HepG2 (cell line): ENCODE measurements around the gene SRP68. TPM values are rescaled to one million over a fixed set of nuclear protein-coding genes. Genes with fewer than 3 reads are reported as not detected.

Source experiments
- DBP ChIP-seq: sonication (generic); formaldehyde crosslinking; IDR thresholded peaks from 2 replicates; pipeline ENCODE4 v1.4.0; 2020; ENCODE audit warnings: missing genetic modification reagents; ENCODE audit errors: not compliant biosample characterization
- ETV5 ChIP-seq: IDR thresholded peaks from 2 replicates; pipeline ENCODE4 v1.6.1; 2018; ENCODE audit warnings: missing biosample characterization, missing genetic modification reagents, inconsistent platforms, borderline replicate concordance
- FOXP1 ChIP-seq, 2 experiments: fragments of 450-650 bp in 1 of 2; IDR thresholded peaks; 2 replicates each; pipeline ENCODE4 v1.6.1; 2017 to 2018; ENCODE audit warnings: antibody characterized with exemption in 1 of 2
- HHEX ChIP-seq: IDR thresholded peaks from 2 replicates; pipeline ENCODE4 v1.6.1; 2016; ENCODE audit warnings: control low read depth
- HMG20A ChIP-seq: IDR thresholded peaks from 2 replicates; pipeline ENCODE4 v1.6.1; 2016; ENCODE audit warnings: borderline replicate concordance
- HOXA5 ChIP-seq: sonication (generic); formaldehyde crosslinking; IDR thresholded peaks from 2 replicates; pipeline ENCODE4 v1.4.0; 2020; ENCODE audit warnings: missing genetic modification reagents
- IRX3 ChIP-seq: sonication (generic); formaldehyde crosslinking; IDR thresholded peaks from 2 replicates; pipeline ENCODE4 v1.8.1; 2023; ENCODE audit warnings: mild to moderate bottlenecking, low read depth, missing genetic modification reagents, borderline replicate concordance
- NFE2 ChIP-seq: sonication (generic); formaldehyde crosslinking; IDR thresholded peaks from 2 replicates; pipeline ENCODE4 v1.4.0; 2020; ENCODE audit warnings: missing genetic modification reagents
- NFKB2 ChIP-seq: sonication (generic); formaldehyde crosslinking; IDR thresholded peaks from 2 replicates; pipeline ENCODE4 v1.4.0; 2020; ENCODE audit warnings: missing genetic modification reagents, borderline replicate concordance
- NFYC ChIP-seq: IDR thresholded peaks from 2 replicates; pipeline ENCODE4 v1.6.1; 2016; ENCODE audit warnings: missing genetic modification reagents, missing compliant biosample characterization
- RNF2 ChIP-seq: fragments of 450-650 bp; conservative IDR thresholded peaks from 2 replicates; pipeline ENCODE4 v1.6.1; 2016; ENCODE audit warnings: low read depth
- SYNCRIP ChIP-seq: fragments of 200-400 bp; formaldehyde crosslinking; IDR thresholded peaks from 2 replicates; pipeline ENCODE4 v1.6.1; 2018; ENCODE audit warnings: mild to moderate bottlenecking, low read depth, low read length; ENCODE audit not compliant: insufficient read depth
- TFAP4 ChIP-seq: sonication (generic); IDR thresholded peaks from 2 replicates; pipeline ENCODE4 v1.6.1; 2016; ENCODE audit warnings: low read depth, borderline replicate concordance
- TMF1 ChIP-seq: sonication (generic); formaldehyde crosslinking; IDR thresholded peaks from 2 replicates; pipeline ENCODE4 v1.8.1; 2022; ENCODE audit warnings: low read depth, missing genetic modification reagents
- XRCC5 ChIP-seq: fragments of 200-400 bp; formaldehyde crosslinking; optimal IDR thresholded peaks from 2 replicates; pipeline ENCODE3; 2017; ENCODE audit warnings: mild to moderate bottlenecking, low read length
- YEATS4 ChIP-seq: sonication (generic); formaldehyde crosslinking; IDR thresholded peaks from 2 replicates; pipeline ENCODE4 v1.4.0; 2020; ENCODE audit warnings: missing genetic modification reagents, borderline replicate concordance
- ZFP82 ChIP-seq: sonication (generic); formaldehyde crosslinking; IDR thresholded peaks from 2 replicates; pipeline ENCODE4 v1.5.1; 2020; ENCODE audit warnings: mild to moderate bottlenecking, missing genetic modification reagents, borderline replicate concordance
- ZNF232 ChIP-seq: sonication (generic); formaldehyde crosslinking; IDR thresholded peaks from 2 replicates; pipeline ENCODE4 v1.4.0; 2020; ENCODE audit warnings: missing genetic modification reagents, borderline replicate concordance
- ZNF24 ChIP-seq: fragments of 450-650 bp; IDR thresholded peaks from 2 replicates; pipeline ENCODE4 v1.6.1; 2017; ENCODE audit warnings: antibody characterized with exemption, mild to moderate bottlenecking
- ZNF253 ChIP-seq: sonication (generic); formaldehyde crosslinking; IDR thresholded peaks from 2 replicates; pipeline ENCODE4 v1.8.0; 2022; ENCODE audit warnings: mild to moderate bottlenecking, missing genetic modification reagents, borderline replicate concordance
- ZNF672 ChIP-seq: sonication (generic); formaldehyde crosslinking; IDR thresholded peaks from 2 replicates; pipeline ENCODE4 v1.8.1; 2022; ENCODE audit warnings: missing genetic modification reagents
- ZSCAN25 ChIP-seq: sonication (generic); formaldehyde crosslinking; IDR thresholded peaks from 2 replicates; pipeline ENCODE4 v1.8.0; 2022; ENCODE audit warnings: mild to moderate bottlenecking, missing genetic modification reagents
- ZSCAN30 ChIP-seq: sonication (generic); formaldehyde crosslinking; IDR thresholded peaks from 2 replicates; pipeline ENCODE4 v1.5.0; 2020; ENCODE audit warnings: mild to moderate bottlenecking, missing genetic modification reagents
- polyA plus RNA-seq, 8 experiments: library from polyadenylated mRNA; depleted of rRNA in 3 of 8; stranded (reverse) in 7 of 8; unstranded in 1 of 8; fragments of >200 nt; fragmentation: Illumina TruSeq in 4 of 8; extraction: Trizol in 4 of 8; gene quantifications; 2 replicates each; pipeline versions ENCODE4 v1.2.1 to v1.2.3, GENCODE V29; 2011 to 2016; ENCODE audit warnings: low read depth in 4 of 8, missing spikeins in 1 of 8, mixed read lengths in 1 of 8; ENCODE audit not compliant: insufficient read depth in 1 of 8
- total RNA-seq, 5 experiments: library from RNA; depleted of rRNA; stranded (reverse); fragments of >200 nt; fragmentation: Illumina TruSeq; extraction: Trizol; gene quantifications; 2 replicates each; pipeline ENCODE4 v1.2.3, GENCODE V29; 2016; ENCODE audit warnings: low read depth in 1 of 5
- TF ChIP-seq, protein P1 (sequence below): sonication (generic); formaldehyde crosslinking; conservative IDR thresholded peaks from 2 replicates; pipeline ENCODE4 v1.4.0; 2020; ENCODE audit warnings: missing genetic modification reagents

SRP68 gene
- total and polyA plus RNA-seq, 2 of the 13 experiments (the other 11 are each of a cell fraction or from before 2014, with no cell fraction given), result 39.8 to 74.3 TPM

GRCh38 chr17:75996665-75997590 is 75.4 kb downstream of the SRP68 start (continued):
- TF ChIP-seq NFE2 (no peak), NFKB2 (CRISPR knock-in tag) (peak; percentile 89; the same call in 1 of the 2 replicates), HHEX (0 out of 2 replicates have a peak, but pooled peaks have one; percentile 6), ZNF232 (CRISPR knock-in tag) (peak; percentile 73; the same call in 1 of the 2 replicates), XRCC5 (peak; percentile 75), ETV5 (CRISPR knock-in tag) (peak; percentile 38), ZNF24 (no peak), RNF2 (no peak), SYNCRIP (no peak), ZFP82 (CRISPR knock-in tag) (no peak), NFYC (CRISPR knock-in tag) (peak; percentile 51), YEATS4 (CRISPR knock-in tag) (peak; percentile 87), ZNF672 (CRISPR knock-in tag) (no peak), FOXP1 (IDR thresholded peaks at IDR 0.05) (no peak), FOXP1 (CRISPR knock-in tag; IDR thresholded peaks at IDR 0.05) (peak; percentile 82), IRX3 (CRISPR knock-in tag) (no peak), DBP (no peak), ZNF253 (CRISPR knock-in tag) (no peak; the same call in 1 of the 2 replicates), HOXA5 (CRISPR knock-in tag) (peak; percentile 52; the same call in 1 of the 2 replicates), ZSCAN25 (CRISPR knock-in tag) (peak; percentile 93), HMG20A (peak; percentile 69; the same call in 1 of the 2 replicates), ZSCAN30 (no peak), TFAP4 (peak; percentile 66; the same call in 1 of the 2 replicates), TMF1 (CRISPR knock-in tag) (peak; percentile 74; the same call in 1 of the 2 replicates)
- TF ChIP-seq, protein P1, sequence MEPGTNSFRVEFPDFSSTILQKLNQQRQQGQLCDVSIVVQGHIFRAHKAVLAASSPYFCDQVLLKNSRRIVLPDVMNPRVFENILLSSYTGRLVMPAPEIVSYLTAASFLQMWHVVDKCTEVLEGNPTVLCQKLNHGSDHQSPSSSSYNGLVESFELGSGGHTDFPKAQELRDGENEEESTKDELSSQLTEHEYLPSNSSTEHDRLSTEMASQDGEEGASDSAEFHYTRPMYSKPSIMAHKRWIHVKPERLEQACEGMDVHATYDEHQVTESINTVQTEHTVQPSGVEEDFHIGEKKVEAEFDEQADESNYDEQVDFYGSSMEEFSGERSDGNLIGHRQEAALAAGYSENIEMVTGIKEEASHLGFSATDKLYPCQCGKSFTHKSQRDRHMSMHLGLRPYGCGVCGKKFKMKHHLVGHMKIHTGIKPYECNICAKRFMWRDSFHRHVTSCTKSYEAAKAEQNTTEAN, result peak; percentile 92; the same call in 1 of the 2 replicates
